ENCODE measurements around the gene UBE2D2.

DNA sequence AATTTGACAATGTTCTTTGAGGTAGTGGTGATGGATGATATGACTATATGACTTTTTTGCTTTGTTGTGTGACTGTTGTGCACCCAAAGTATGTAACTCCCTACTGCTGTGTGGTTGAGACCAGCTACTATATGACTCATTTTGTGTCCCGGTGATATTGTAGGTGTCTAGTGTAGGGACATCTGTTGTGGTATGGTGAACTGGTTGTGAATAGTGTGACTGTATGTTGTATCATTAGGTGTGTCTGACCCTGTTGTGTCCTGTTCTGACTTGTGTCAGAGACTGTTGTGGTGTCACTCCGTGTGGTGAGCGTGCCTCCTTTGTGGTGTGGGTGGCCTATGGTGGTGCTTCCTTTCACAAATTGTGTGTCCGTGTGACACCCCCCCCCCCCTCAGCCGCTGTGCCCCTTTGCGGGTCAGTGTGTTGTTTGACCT is 75.9 kb downstream of the UBE2D2 start:
- no peak for TF ChIP-seq YY1 (IDR thresholded peaks at IDR 0.05; ENCODE audit: insufficient read depth, insufficient read length)
- TF ChIP-seq ZNF274 (IDR thresholded peaks at IDR 0.05; ENCODE audit: low read depth, low read length), result no peak
- no peak for TF ChIP-seq SUZ12 (IDR thresholded peaks at IDR 0.05; ENCODE audit: extremely low read depth, insufficient read depth, insufficient read length)
